IPS-18c (cell line): ENCODE data around the gene MATN1.
A peak's percentile ranks its signal among the peaks of the same experiment; 100 is the strongest.
"Not testable (repeated sequence)": the region's sequence is repeated elsewhere in the genome, so short reads cannot be mapped to it uniquely, and the experiment has no call there.

Source experiments
- H3K4me3 ChIP-seq: 2 replicates; pipeline ENCODE4 v1.7.0; 2013; ENCODE audit warnings: low read depth, mild to moderate bottlenecking, low read length, moderate library complexity; ENCODE audit not compliant: insufficient read depth
- H3K9me3 ChIP-seq: one replicate; pipeline ENCODE4 v1.6.1; 2013; ENCODE audit warnings: mild to moderate bottlenecking, low read length, moderate library complexity; ENCODE audit not compliant: control insufficient read depth, insufficient read depth

Gene MATN1

DNA sequence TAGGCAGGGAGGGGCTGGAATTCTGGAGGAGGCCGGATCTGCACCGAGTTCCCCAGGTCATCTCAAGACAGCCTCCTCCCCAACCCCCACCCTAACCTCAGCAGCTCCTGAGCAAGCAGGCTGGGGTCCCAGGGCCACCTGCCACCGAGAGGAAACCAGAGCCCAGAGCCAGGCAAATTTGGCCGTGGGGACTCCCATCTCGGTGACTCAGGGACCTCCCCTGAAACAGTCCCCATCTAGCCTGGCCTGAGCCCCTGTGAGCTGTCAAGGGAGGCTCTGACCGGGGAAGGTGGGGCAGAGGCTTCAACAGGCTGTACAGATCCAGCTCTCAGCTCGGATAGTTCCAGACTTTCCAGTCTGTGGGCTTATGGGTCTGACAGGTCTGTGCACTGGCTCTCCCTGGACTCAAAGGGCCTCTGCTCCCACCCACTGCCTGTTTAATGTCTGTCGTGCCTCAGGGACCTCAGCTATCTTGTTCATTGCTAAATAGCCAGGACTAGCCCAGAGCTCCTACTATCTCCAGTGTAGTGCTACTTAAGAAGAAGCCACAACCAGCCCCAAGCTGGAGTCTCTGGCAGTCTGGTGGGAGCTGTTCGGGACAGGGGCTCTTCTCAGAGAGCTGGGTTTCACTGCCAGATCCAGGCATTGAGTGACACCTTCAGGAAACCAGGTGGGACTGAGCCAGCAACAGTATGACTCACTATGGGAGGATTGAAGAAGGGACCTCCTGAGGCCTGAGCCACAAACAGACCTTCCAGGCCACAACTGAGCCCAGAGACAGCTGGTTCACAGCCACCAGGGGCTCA, 25.6 kb downstream of the MATN1 start:
- no peak overlapping the region for H3K4me3 ChIP-seq

DNA sequence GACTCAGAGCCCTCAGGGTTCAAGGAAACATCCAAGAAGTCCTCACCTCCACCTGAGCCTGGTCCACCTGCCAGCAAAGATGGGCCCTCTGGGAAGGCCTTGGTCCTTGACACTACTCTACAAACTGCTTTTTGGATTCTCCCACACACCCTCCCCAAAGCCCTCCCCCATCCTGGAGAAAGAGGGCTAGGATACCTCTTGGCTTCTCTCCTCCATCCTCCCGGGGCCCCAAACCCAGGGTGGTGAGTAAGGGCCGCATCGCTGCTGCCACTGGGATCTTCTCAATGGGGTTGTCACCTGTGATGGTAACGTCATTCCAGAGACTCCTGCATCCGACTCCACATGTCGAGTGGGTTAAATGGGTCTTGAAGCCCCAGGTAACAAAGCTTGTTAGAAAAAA, 26.6 kb downstream of the MATN1 start:
- Histone ChIP-seq H3K9me3 (no peaks in the 10 kb centered on the region), H3K4me3 (no peak overlapping the region)

More for the DNA sequence above, 25.6 kb downstream of the MATN1 start:
- H3K9me3 ChIP-seq = no peaks in the 10 kb centered on the region

DNA sequence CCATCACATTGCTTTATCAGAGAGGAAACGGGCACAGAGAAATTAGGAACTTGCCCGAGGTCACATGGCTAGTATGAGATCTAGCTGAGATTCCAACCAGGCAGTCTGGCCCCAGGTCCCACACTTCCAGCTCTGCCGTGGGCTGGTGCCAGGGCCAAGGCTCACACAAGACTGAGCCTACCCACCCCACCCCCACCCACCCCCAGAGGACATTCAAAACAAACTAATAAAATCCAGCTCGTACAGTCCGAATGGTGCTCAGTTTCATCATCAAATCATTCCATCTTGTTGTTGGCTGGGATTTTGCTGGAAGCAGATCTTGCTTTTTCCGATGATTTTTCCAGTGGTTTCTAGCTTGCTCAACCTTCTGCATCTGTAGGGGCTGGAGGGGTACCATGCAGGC, 27.9 kb downstream of the MATN1 start:
- Histone ChIP-seq H3K4me3 (no peak overlapping the region), H3K9me3 (no peaks in the 10 kb centered on the region)

DNA sequence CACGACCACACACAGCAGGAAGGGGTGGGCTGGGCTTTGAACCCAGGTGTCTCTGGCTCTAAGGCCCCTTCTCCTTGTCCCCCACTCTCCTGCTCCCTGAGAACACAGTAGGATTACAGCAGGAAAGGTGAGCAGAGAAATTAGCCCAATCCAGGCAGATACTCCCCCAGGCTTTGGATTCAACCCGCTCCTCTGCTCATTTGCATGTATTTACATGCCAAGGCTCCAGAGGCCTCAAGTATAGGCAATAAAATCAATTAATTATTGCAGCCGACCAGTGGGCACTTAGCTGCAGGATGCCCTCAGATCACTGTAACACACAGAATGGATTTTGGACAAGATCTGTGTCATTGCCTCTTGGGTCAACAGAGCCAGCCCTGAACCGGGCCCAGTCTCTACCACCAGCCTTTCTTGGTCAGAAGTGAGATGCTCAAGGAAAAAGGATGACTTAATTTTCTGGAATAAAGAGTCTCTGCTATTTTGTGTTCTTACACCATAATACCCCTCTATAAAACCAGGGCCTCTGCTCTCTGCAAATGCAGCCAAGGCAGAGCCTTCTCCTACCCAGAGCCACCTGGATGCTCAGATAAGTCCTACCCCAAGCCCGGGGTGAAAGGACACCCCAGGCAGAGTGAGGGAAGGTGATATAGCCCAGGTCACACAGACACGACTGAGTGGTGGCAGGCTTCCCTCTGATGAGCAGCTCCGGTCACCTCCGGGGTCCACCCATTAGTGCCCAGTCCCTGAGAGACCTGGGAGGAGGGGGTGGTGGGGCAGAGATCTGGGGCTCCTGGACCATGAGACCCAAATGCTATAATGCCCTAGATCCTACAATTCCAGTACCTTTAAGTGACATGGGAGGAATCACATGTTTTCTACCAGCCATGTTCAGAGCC, 28.9 kb downstream of the MATN1 start:
- Histone ChIP-seq H3K4me3 (no peak overlapping the region), H3K9me3 (no peaks in the 10 kb centered on the region)

DNA sequence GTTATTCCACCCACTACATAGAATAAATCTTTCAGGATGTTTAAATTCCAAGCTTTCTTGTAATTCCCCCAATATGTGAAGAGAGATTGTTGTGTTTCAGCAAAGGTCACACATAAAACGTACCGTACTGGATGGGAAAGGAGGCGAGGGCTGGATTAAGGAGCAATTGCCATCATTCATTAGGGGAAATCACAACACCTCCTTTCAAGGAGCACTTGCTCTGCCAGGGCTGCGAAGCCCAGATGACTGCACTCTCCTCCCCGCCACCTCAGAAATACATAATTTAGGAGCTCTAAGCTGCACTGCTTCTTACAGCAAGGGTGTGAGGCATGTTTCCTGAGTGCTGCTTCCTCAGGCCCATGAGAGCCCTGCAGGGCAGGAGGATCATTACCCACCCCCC, 29.6 kb downstream of the MATN1 start:
- Histone ChIP-seq H3K4me3 (no peak overlapping the region), H3K9me3 (no peaks in the 10 kb centered on the region)

DNA sequence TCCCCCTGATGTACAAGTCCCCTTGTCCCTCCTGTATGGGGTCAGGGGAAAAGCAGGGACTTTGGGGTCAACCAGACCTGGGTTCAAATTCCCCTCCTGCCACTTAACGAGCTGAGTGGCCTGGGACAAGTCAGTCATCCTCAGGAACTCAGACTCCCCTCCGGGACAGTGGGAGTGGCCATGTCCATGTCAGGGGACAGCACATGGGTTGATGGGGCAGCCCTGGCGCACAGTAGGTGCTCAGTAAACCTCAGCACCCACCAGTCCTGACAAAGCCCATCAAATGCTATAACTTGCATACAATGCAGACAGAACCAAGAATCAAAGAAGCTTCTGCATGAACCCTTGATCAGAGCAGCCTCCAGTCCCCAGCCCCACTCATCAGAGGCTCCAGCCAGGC, 30.0 kb downstream of the MATN1 start:
- Histone ChIP-seq H3K9me3 (no peaks in the 10 kb centered on the region), H3K4me3 (no peak overlapping the region)

DNA sequence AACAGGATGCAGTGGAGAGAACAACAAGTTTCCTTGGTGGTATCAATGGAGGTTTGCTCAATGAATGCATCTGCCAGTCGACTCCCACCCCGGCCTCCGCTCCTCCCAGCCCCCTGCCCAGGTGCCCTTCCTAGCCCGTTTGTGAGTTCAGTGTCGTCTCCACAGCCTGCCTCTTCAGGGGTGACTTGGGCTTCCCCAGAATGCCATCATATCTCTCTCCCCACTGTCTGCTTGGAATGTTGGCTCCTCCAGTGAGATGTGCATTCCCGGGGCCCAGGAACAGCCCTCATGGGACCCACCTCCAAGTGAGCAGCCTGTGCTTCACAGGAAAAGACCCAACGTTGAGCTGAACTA, 30.5 kb downstream of the MATN1 start:
- no peaks in the 10 kb centered on the region for H3K9me3 ChIP-seq

DNA sequence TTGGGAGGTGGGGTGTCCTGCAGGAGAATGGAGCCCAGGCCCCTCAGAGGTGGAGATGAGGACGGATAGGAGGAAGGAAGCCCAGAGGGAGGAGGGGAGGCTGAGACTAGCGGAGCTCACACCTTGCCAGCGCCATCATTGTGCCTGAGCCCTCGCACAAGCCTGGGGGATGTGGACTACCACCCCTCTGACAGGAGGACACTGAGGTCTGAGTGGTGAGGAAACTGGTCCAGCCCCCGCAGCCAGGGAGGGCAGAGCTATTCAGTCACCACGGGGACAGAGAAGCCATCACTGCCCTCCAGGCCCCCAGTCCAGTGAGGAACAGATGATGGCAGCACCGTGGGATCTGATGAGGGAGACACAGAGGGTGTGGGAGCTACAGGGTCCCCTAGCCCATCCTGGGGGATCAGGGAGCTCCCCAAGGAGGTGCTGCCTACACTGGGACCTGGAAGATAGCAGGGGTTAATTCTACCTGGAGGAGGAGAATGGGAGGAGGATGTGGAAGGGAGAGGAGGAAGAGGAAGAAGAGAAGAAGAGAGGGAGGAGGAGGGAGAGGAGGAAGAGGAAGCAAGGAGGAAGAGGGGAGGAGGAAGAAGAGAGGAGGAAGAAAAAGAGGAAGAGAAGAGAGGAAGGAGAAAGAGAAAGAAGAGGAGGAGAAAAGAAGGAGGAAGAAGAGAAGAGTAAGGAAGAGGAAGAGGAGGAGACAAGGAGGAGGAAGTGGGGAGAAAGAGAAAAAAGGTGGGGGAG, 31.0 kb downstream of the MATN1 start:
- Histone ChIP-seq H3K9me3 (no peaks in the 10 kb centered on the region), H3K4me3 (no peak overlapping the region)

More for the DNA sequence above, 30.5 kb downstream of the MATN1 start:
- no peak overlapping the region for H3K4me3 ChIP-seq

DNA sequence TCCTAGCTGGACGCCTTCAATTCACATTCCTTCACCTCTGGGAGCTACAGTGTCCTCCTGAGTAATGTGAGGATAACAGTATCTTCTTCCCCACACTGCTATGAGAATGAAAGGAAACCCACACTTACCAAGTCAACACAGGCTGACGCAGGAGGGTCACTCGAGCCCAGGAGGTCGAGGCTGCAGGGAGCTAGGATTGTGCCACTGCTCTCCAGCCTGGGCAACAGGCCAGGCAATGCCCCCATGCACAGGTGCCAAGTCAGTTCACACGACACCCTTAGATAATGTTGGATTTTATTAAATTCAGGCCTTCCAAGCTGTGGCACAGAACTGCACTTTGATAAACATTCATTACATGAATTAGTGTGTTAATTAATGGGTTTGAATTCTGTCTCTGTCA, 31.9 kb downstream of the MATN1 start:
- Histone ChIP-seq H3K9me3 (peaks cover 2% of the 10 kb centered on the region), H3K4me3 (no peak overlapping the region)

DNA sequence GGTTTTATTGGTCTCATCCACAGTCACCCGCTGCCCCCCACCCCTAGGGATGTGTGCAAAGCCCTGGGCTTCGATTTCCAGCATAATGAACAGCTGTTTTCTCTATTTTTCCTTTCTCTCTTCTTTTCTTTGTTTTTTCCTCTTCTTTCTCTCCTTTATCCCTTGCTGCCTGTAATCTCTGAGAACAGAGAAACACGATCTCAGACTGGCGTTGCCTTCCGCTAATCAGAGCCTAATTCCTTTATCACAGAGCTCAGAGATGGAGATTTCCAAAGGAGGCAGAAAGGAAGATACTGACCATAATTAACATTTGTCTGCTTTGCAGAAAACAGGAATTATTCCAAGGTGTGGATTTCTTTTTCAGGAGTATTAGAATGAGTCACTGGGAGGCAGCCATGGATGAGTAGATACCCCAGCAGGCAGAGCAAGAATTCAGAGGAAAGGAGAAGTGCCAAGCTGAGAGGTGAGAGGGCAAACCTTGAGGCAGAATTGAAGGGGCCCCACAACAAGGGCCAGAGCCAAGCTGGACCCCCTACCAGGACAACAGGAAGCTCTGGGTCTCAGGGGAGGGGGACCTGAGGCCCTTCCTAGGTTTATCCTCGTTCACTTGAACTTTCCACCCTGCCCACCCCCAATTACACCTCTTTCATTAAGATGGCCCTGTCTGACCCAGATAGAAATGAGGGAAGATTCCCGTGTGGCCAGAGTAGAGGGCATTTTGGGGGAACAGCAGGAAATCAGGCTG, 33.3 kb downstream of the MATN1 start:
- H3K9me3 ChIP-seq = peaks cover 2% of the 10 kb centered on the region
- H3K4me3 ChIP-seq = no peak overlapping the region

DNA sequence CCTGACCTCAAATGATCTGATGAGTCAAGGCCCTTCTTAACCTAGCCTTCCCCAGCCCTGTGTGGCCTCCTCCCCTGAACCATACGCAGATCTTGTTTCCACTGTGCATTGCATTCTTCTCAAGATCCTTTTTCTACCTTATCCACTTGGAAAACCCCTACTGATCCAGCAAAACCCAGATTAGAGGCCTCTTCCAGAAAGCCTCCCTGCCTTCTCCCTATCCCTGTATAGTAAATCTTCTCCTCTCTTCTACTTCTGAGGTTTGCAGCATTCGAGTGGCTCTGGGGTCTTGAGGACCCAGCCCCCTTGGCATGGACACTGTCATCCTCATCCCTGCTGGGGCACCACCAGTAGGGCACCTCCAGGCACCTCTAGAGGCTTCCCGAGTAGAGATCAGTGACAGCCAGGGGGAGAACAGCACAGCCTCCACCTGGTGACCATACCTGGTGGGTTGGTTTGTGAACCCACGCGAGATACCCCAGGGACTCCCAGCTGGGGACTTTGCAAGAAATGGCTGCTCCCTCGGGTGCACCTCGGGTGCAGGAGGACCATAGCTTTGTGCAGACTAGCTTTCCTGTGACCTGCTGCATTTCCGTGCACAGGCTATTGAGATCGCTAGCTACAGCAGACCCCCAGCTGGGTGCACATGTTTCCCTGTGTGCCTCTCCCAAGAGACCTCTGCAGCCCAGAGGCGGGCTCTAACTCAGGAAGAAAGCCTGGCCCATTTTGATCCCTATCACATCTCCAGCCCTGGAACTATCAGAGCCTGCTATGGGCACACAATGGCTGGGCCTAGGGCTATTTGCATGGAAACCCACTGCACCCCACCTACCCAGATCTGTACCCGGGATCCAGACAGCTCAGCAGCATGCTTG, 34.2 kb downstream of the MATN1 start:
- peaks cover 2% of the 10 kb centered on the region for H3K9me3 ChIP-seq
- H3K4me3 ChIP-seq = no peak overlapping the region

DNA sequence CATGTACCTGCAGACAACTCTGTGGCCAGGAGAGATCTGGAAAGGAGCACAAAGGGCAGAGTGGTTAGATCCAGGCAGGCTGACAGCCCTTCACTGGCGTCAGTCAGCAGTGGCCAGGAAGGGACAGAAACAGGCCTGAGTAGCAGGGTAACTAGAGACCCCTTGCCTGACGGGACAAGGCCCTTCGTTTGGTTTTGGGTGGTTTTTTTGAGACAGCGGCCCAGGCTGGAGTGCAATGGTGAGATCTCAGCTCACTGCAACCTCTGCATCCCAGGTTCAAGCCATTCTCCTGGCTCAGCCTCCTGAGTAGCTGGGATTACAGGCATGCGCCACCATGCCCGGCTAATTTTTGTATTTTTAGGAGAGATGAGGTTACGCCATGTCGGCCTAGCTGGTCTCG, 34.9 kb downstream of the MATN1 start:
- not testable (repeated sequence) for H3K9me3 ChIP-seq, H3K4me3 ChIP-seq

DNA sequence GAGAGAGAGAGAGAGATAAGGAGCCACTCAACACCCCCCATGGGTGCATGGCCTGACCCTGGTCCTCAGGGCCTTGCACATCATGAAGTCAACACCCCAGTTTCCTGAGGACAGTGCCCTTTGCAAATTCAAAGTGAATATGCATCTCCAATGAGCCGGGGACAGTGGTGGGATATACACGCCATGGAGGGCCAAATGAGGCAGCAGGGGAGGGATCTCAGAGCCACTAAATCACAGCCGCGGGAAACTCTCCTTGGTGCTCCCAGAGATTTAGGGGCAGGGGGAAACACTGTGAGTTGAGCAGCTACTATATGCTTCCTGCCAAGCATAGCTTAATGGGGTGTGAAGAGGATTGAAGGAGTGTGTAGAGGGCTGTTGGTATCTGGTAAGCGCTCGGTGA, 35.5 kb downstream of the MATN1 start:
- Histone ChIP-seq H3K9me3 (peaks cover 3% of the 10 kb centered on the region), H3K4me3 (no peak overlapping the region)

DNA sequence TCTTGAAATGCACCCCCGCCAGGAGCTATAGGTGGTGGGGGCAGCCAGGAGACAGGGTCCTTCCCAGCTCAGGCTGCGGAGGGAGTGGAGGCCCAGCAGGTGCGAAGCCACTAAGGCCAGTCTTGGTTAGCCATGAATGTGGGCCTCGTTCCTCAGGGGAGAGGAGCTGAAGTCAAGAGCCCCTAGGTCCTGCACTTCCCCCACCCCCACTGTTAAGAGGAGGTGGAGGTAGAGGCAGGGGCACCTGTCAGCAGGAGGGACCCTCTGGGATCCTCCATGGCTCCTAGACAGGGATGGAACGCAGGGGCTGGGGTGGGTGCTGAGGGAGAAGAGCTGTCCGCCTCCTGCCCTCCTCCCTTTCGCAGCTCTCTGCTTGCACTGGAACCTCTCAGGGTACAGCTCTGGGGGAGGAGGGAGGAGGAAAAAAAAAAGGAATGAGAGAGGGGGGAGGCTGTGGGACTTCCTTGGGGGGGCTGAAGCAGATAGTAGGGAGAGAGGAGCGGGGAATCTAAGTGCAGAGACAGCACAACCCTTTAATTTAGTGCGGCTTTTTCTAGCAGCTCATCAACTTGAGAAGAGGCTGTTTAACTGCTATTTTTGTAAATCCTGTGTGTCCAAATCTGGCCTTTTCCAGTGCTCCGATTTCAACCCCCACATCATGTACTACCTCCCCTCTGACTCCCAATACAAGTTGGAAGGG, 37.0 kb downstream of the MATN1 start:
- Histone ChIP-seq H3K9me3 (peaks cover 4% of the 10 kb centered on the region), H3K4me3 (0 out of 2 replicates have a peak overlapping the region, but pooled peaks have one; percentile 51)

DNA sequence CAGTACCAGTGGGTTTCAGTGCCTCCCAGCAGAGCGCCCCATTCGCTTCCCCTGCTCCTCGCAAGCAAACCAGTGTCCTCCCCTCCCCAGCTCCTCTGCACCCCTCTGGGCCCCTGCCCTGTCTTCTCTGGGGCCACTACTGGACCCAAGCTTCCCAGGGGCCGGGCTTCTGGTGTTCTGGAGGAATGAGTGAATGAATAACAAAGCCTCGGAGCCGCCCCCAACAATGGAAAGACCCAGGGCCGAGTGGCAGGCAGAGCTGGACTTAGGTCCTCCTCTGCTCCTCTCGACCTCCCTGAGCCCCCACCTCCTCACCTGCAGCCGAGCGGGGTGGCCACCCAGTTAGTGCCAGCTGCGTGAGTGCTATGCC, 37.6 kb downstream of the MATN1 start:
- peaks cover 4% of the 10 kb centered on the region for H3K9me3 ChIP-seq
- H3K4me3 ChIP-seq = peak overlapping the region; percentile 51
